ENCODE data around the gene MOG. TPM values are rescaled to one million over a fixed set of nuclear protein-coding genes. Genes with fewer than 3 reads are reported as not detected.

Gene MOG
- total RNA-seq, 1 donor from 2014 or later: 12.6 TPM

- intact Hi-C loops (cut with DNase I): loop anchor here (5.0 kb wide), 1 partner anchor 298 kb away; no protein-coding TSS in a partner anchor
- DNase-seq (ENCODE audit: missing footprints): no peak
These were observed 52.3 kb downstream of the MOG start for GRCh38 chr6:29709188-29709587.

GRCh38 chr6:29710281-29710941 is 53.5 kb downstream of the MOG start:
- ATAC-seq: no peak
- intact Hi-C loops (cut with DNase I): no loop called here
- no peak for DNase-seq (ENCODE audit: missing footprints)

More at GRCh38 chr6:29709188-29709587, 52.3 kb downstream of the MOG start:
- ATAC-seq: no peak

GRCh38 chr6:29720863-29721262 is 64.0 kb downstream of the MOG start:
- intact Hi-C loops (cut with DNase I): no loop called here
- no peak for DNase-seq (ENCODE audit: missing footprints)
- no peak for ATAC-seq

Other genes with a start within 250 kb of the MOG start
- not detected for gene OR12D1, start 242.2 kb upstream of the MOG start, total RNA-seq
- not detected for gene OR10C1, start 217.8 kb upstream of the MOG start, total RNA-seq
- gene OR11A1, start 200.0 kb upstream of the MOG start, total RNA-seq: not detected
- not detected for gene OR2H1, start 199.9 kb upstream of the MOG start, total RNA-seq
- gene MAS1L, start 169.1 kb upstream of the MOG start, total RNA-seq: not detected
- gene UBD, start 97.4 kb upstream of the MOG start, total RNA-seq: not detected
- not detected for gene OR2H2, start 72.0 kb upstream of the MOG start, total RNA-seq
- gene GABBR1, start 23.9 kb upstream of the MOG start, total RNA-seq: 19.0 TPM
- not detected for gene ZFP57, start 24.1 kb downstream of the MOG start, total RNA-seq
- 32.6 TPM for gene HLA-F, start 66.3 kb downstream of the MOG start, total RNA-seq
- not detected for gene HLA-G, start 170.7 kb downstream of the MOG start, total RNA-seq